ENCODE measurements around the gene TBC1D14.

DNA sequence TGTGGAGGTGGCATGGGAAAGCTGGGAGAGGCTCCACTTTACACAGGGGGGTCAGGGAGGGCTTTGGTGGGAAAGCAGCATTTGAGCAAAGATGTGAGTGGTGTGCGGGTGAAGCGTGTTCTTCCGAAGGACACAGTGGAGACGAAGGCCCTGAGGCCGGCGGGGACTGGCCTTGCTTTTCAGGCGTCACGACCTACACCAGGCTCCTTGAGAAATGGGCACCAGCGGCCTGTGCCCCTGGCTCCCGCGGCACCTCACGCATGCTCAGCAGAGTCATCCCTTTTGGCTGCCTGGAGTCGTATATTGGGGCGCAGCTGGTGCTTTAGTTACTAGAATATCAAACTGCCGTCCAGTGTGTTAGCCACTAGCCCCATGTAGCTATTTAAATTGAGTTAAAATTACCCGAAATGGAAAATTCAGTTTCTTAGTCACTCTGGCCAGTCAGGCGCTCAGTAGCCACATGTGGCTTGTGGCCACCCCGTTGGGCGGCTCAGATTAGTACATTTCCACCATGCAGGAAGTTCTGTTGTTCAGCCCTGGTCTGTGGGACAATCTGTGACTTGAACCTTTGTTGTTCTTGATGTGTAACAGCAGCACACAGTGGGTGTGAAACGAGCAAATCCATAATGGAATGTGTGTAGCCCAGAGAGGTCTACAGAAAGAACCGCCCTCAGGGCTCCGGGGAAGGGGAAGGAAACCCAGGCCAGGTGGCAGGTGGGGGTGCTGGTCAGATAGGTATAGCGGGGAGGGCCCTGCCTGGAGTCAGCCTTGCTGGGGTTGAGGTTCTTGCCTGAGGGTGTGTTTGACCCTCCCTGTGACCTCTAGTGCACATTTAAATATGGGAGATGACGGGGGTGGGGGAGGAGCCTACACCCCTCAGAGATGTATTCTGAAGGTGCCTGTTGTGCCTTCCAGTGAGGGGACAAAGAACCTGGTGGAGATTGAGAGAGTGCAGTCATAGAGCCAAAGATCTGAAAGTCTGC is 30.4 kb downstream of the TBC1D14 start:
- TF ChIP-seq FOSL1 (tag; conservative IDR thresholded peaks at IDR 0.05) (no peak), CXXC5 (CRISPR knock-in tag; IDR thresholded peaks at IDR 0.05) (no peak), ZNF274 (IDR thresholded peaks at IDR 0.05; ENCODE audit: borderline replicate concordance, low read depth, low read length) (no peak), CREB1 (IDR thresholded peaks at IDR 0.05) (no peak), CREB1 (CRISPR knock-in tag; IDR thresholded peaks at IDR 0.05) (no peak), POLR2A (conservative IDR thresholded peaks at IDR 0.05) (no peak), CEBPB (tag; IDR thresholded peaks at IDR 0.05) (no peak), PHF21A (IDR thresholded peaks at IDR 0.05; ENCODE audit: borderline replicate concordance, low read depth) (no peak), PRMT5 (CRISPR knock-in tag; IDR thresholded peaks at IDR 0.05) (no peak), MEF2A (IDR thresholded peaks at IDR 0.05; ENCODE audit: control insufficient read depth, low read depth, low read length) (no peak), SREBF2 (CRISPR knock-in tag; IDR thresholded peaks at IDR 0.05) (no peak), NFXL1 (CRISPR knock-in tag; IDR thresholded peaks at IDR 0.05) (no peak)
- TF ChIP-seq, protein P1, sequence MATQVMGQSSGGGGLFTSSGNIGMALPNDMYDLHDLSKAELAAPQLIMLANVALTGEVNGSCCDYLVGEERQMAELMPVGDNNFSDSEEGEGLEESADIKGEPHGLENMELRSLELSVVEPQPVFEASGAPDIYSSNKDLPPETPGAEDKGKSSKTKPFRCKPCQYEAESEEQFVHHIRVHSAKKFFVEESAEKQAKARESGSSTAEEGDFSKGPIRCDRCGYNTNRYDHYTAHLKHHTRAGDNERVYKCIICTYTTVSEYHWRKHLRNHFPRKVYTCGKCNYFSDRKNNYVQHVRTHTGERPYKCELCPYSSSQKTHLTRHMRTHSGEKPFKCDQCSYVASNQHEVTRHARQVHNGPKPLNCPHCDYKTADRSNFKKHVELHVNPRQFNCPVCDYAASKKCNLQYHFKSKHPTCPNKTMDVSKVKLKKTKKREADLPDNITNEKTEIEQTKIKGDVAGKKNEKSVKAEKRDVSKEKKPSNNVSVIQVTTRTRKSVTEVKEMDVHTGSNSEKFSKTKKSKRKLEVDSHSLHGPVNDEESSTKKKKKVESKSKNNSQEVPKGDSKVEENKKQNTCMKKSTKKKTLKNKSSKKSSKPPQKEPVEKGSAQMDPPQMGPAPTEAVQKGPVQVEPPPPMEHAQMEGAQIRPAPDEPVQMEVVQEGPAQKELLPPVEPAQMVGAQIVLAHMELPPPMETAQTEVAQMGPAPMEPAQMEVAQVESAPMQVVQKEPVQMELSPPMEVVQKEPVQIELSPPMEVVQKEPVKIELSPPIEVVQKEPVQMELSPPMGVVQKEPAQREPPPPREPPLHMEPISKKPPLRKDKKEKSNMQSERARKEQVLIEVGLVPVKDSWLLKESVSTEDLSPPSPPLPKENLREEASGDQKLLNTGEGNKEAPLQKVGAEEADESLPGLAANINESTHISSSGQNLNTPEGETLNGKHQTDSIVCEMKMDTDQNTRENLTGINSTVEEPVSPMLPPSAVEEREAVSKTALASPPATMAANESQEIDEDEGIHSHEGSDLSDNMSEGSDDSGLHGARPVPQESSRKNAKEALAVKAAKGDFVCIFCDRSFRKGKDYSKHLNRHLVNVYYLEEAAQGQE (IDR thresholded peaks at IDR 0.05; ENCODE audit: borderline replicate concordance), result no peak
- TF ChIP-seq, protein P1 (CRISPR knock-in tag; IDR thresholded peaks at IDR 0.05; ENCODE audit: low read depth), result no peak

All from K562 (cell line).